ENCODE measurements around the gene DNAJB6.

DNAJB6 gene

DNA sequence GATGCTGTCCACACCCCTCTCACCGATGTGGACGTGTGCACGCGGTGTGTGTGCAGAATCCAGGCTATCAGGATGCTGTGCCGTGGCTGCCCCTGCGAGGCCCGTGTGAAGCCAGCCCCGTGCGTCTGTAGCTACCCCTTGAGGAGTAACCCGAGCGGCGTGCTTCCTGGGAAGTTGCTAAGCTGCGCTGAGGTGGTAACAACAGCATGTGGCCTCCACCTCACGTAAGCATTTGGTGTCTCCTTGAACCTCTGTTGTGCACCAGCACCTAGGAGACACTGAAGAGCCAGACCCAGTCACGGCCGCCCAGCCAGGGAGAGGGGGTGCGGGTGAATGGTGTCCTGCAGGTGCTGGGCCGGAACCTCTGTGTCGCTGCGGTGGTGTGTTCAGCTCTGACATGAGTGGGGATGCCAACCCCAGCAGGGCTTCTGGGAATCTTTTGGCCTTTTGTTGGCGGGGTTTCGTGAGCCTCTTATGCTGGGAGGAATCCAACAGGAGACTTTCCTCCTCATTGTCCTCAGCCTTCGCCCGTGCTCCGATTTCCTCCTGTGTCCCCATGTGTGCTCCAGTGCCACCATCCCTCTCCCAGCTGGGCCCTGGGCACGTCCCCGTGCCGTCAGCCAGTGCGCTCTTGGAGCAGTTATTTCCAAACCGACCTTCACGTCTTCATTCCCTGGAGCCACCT, 60.4 kb downstream of the DNAJB6 start:
- DNase-seq = no peak

DNA sequence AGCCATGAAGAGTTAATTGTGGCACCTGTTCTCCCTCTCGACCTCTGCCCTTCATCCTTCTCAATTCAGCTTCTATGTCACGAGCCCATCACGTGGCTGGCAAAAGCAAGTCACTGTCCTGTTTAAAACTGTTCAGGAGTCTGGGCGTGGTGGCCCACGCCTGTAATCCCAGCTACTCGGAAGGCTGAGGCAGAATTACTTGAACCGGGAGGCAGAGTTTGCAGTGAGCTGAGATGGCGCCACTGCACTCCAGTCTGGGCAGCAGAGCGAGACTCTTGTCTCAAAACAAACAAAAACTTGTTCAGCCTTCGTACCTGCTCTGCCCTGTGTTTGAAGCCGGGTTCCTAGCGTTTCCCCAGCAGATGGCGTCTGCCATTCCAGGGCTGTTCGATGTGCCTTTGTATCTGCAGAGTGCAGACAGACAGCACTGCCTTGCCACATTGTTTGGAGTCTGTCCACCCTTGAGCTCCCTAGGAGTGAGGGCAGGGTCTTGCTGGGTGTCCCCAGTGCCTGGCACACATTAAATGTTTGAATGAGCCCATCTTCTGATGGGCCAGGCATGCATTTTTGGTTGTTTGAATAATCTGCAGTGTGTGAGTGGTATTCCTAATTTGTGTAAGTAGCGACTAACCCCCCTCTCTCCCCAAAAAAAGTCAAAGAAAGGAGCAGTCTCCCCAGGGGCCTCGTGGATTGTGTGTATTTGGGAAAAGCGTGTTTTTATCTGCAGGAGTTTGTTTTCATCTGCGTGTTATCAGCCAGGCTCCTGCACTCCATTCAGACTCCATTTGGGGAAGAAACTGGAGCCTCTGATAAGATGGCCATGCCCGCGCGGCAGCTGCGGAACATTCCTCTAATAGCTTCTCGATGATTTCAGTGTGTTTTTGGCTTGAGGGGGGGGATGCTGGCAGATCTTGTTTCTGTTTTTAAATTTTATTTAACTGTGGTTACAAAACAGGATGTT, 61.2 kb downstream of the DNAJB6 start:
- DNase-seq = peak; percentile 26

- DNase-seq = no peak
Observed at GRCh38 chr7:157399086-157399687, 62.4 kb downstream of the DNAJB6 start.

DNA sequence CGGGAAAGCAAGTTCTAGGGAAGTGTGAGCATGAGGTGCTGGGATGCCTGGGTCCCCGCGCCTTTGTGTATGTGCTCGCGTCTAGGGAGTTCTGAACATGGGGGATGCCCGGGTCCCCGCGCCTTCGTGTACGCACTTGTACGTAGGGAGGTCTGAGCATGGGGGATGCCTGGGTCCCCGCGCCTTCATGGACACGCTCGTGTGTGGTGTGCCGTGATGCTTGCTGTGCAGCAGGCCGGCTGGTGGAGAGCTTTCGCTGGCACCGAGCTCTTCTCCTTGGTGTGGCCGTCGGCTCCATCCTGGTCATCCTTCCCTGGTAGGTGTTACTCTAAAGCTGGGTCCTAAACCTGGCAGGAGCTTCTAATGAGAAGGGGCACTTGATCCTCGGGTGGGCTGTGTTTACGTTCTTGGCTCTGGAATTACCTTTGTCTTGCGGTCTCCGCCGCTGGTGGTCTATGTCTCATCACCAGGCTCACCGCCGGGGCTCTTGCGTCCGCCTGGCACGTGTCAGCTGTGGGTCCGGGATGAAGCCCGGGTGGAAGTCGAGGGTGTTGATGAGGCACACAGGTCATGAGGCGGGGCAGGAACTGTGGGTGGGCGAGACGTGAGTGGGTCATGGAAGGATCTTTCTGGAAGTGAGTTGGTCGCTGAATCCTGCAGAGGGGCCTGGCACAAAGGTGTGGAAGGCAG, 63.5 kb downstream of the DNAJB6 start:
- no peak for DNase-seq

GRCh38 chr7:157401567-157402387, 65.0 kb downstream of the DNAJB6 start:
- no peak for DNase-seq

DNA sequence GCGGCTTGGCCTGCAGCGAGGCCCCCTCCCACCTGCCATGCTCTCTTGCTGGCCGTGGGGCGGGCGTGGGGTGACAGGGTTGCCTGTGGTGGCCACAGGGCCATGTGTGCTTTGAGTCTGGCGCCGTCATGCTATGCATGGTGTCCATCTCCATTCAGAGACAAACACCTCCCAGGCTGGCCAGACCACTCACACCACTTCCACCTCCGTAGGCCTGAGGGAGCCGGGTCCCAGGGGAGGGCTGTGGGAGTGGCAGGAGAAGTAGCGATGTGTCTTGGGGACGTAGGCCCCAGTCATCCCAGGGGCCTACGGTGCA, 65.5 kb downstream of the DNAJB6 start:
- DNase-seq = no peak

DNA sequence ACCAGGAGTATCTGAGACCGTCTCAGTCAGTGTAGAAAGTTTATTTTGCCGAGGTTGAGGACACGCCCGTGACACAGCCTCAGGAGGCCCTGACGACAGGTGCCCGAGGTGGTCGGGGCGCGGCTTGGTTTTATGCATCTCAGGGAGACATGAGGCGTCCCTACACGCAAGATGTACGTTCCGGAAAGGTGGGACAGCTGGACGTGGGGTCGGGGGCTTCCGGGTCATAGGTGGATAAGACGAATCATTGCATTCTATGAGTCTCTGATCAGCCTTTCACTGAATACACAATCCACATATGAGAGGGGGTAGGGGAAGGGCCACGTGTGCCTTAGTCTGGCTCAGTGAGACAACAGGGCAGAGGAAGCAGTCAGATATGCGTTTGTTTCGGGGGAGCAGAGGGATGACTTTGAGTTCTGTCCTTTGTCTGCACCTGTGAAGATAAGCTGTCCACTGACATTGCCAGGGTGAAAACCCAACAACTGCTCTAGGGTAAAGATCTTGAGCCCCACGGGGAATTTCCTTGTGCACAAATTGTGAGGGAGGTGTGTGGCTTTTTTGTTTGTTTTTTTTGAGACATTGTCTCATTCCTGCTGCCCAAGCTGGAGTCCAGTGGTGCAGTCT, 66.2 kb downstream of the DNAJB6 start:
- no peak for DNase-seq

DNA sequence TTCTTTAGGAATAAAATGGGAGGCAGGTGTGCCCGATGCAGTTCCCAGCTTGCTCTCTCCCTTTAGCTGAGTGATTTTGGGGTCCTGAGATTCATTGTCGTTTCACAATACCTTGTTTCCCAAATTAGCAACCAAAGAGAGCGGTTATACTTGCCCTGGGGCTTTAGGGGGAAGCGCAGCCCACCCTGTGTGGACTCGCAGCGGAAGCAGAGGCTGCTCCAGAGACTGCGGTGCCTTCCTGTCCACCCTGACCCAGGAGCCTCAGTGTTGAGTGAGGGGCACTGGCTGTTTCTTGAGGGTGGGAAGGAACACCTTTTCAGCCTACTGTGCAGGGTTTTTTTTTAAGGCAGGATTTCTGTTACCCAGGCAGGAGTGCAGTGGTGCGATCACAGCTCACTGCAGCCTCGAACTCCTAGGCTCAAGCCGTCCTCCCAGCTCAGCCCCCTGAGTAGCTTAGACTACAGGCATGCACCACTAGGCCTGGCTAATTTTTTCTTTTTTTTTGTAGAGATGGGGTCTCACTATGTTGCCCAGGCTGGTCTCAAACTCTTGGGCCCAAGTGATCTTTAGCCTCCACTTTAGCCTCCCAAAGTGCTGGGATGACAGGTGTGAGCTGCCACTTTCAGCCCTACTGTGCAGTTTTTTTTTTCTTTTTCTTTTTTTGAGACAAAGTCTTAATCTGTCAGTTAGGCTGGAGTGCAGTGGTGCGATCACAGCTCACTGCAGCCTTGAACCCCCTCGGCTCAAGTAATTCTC, 67.0 kb downstream of the DNAJB6 start:
- DNase-seq = no peak

- no peak for DNase-seq
Observed at GRCh38 chr7:157404845-157405481, 68.2 kb downstream of the DNAJB6 start.

GRCh38 chr7:157405501-157405900, 68.7 kb downstream of the DNAJB6 start:
- DNase-seq = no peak

GRCh38 chr7:157405914-157406810, 69.4 kb downstream of the DNAJB6 start:
- DNase-seq = no peak

DNA sequence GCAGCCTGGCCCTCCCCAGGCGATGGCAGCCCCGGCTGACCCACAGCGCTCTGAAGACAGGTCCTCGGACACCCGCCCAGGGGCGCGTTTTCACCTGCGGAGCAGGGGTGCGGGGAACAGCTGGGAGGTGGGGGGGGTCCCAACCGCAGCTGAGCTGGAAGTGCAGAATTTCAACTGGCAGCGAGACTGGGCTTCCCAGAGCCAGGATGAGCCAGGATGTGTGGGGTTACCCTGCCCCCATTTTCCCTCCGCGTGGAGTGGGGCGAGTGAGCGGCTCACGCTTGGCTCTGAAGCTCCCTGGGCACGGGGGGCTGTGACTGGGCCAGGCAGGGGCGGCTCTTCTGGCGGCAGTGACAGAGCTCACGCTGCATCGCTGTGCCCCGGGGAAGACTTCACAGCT, 70.2 kb downstream of the DNAJB6 start:
- DNase-seq = no peak

- no peak for DNase-seq
Observed at GRCh38 chr7:157407512-157408257, 70.9 kb downstream of the DNAJB6 start.

DNA sequence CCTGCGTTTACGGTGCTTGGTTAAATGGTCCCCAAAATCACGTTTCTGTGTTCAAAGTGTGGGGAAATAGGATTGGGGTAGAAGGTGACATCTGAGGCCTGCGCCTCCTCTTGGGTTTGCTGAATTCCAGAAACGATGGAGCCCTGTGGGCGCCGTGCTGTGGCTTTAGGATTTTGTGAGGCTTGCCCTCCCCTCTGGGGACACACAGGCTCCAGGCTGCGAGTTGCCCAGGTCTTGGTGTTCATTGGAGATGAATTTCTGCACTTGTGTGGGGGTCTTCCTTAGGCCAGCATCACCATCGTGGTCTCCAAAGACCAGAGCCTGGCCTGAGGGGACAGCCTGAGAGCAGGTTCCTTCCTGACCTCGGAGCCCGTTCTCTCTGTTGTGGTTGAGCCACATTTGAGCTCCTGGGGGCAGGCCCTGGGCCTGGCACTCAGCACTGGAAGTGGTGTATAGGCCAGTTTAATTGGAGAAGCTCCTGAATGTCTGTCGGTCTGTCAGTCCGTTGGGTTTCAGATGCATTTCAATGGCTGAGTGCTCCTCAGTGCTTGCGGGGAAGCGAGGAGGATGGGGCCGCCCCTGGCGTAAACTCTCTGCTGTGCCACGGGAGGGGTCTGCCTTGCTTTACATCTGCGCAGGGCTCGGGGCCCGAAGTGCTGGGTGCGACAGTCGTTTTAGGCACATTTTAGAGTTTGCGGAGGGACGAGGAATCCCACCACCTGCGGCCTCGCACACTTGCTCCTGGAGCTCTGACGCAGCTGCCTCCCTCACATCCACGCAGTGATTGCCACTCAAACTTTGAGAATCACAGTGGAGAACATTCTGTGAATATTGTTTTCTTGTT, 71.7 kb downstream of the DNAJB6 start:
- no peak for DNase-seq

- no peak for DNase-seq
Observed at GRCh38 chr7:157409149-157409752, 72.4 kb downstream of the DNAJB6 start.

- DNase-seq = no peak
Observed at GRCh38 chr7:157409753-157410727, 73.2 kb downstream of the DNAJB6 start.
